HG02981 (cell line): ENCODE data around the gene GRB7.
"Not testable (repeated sequence)": the region's sequence is repeated elsewhere in the genome, so short reads cannot be mapped to it uniquely, and the experiment has no call there.

Source experiments
- ATAC-seq: cut with Tn5 transposase; IDR thresholded peaks from one replicate; pipeline ENCODE4 v1.9.1; 2021; ENCODE audit warnings: mild to moderate bottlenecking, moderate library complexity; ENCODE audit not compliant: unreplicated experiment

Gene GRB7

DNA sequence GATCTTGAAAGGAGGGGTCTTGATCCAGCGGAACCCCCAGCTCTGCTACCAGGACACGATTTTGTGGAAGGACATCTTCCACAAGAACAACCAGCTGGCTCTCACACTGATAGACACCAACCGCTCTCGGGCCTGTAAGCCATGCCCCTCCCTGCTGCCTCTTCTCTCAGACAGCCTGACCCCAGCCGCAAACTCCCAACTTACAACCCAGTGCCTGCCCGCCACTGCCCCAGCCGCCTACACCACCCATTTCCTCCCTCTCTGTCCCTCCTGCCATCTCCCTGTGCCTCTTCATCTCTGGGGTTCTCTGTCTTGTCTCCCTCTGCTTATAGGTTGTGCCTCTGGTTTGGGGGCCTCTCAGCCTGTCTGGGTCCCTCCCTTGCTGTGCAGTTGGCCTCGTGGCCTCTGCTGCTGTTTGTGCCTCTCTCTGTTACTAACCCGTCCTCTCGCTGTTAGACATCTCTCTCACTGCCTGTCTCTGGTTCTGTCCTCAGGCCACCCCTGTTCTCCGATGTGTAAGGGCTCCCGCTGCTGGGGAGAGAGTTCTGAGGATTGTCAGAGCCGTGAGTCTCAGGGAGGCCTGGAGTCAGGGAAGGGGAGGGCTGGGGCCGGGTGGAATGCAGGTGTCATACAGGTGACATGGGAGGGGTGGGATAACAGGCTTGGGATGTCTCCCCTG, 28.3 kb upstream of the GRB7 start:
- no peak for ATAC-seq

DNA sequence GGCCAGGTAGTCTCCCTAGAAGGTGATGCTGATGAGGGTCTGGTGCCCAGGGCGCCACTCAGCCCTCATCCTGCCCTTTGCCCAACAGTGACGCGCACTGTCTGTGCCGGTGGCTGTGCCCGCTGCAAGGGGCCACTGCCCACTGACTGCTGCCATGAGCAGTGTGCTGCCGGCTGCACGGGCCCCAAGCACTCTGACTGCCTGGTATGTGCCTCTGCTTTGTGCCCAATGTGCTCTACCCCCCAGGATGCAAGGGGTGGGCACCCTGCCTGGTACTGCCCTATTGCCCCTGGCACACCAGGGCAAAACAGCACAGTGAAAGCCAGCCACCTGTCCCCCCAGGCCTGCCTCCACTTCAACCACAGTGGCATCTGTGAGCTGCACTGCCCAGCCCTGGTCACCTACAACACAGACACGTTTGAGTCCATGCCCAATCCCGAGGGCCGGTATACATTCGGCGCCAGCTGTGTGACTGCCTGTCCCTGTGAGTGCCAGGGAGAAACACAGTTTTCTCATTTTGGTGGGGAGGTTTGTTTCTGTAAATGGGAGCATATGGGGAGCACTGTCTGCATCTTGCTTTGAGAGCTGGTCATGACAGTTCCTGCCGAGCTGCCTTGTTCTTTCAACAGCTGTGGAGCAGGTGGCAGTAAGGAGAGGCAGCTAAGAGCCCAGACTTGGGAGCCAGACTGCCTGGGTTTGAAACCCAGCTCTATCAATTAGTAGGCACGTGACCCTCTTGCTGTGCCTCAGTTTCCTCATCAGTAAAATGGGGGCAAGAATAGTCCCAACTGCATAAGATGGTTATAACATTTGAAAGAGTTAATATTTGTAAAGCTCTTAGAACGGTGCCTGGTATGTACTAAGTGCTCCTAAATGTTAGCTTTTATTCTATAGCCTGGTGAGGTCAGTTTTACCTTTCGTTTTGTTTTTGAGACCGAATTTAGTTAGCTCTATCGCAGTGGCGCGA, 27.5 kb upstream of the GRB7 start:
- ATAC-seq: no peak

DNA sequence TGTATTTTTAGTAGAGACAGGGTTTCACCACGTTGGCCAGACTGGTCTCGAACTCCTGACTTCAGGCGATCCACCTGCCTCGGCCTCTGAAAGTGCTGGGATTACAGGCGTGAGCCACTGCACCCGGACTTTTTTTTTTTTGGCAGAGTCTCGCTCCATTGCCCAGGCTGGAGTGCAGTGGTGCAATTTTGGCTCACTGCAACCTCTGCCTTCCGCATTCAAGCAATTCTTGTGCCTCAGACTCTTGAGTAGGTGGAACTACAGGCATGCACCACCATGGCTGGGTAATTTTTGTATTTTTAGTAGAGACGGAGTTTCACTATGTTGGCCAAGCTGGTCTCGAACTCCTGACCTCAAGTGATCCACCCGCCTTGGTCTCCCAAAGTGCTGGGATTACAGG, 26.7 kb upstream of the GRB7 start:
- not testable (repeated sequence) for ATAC-seq

DNA sequence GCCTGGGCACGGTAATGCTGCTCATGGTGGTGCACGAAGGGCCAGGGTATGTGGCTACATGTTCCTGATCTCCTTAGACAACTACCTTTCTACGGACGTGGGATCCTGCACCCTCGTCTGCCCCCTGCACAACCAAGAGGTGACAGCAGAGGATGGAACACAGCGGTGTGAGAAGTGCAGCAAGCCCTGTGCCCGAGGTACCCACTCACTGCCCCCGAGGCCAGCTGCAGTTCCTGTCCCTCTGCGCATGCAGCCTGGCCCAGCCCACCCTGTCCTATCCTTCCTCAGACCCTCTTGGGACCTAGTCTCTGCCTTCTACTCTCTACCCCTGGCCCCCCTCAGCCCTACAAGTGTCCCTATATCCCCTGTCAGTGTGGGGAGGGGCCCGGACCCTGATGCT, 25.9 kb upstream of the GRB7 start:
- ATAC-seq: no peak

DNA sequence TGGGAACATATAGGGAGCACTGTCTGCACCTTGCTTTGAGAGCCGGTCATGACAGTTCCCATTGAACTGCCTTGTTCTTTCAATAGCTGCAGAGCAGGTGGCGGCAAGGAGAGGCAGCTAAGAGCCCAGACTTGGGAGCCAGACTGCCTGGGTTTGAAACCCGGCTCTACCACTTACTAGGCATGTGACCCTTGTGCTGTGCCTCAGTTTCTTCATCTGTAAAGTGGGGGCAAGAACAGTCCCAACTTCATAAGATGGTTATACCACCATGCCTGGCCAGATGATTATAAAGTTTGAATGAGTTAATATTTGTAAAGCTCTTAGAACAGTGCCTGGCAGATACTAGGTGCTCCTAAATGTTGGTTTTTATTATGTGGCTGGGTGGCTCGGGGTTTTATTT, 23.5 kb upstream of the GRB7 start:
- ATAC-seq: no peak

DNA sequence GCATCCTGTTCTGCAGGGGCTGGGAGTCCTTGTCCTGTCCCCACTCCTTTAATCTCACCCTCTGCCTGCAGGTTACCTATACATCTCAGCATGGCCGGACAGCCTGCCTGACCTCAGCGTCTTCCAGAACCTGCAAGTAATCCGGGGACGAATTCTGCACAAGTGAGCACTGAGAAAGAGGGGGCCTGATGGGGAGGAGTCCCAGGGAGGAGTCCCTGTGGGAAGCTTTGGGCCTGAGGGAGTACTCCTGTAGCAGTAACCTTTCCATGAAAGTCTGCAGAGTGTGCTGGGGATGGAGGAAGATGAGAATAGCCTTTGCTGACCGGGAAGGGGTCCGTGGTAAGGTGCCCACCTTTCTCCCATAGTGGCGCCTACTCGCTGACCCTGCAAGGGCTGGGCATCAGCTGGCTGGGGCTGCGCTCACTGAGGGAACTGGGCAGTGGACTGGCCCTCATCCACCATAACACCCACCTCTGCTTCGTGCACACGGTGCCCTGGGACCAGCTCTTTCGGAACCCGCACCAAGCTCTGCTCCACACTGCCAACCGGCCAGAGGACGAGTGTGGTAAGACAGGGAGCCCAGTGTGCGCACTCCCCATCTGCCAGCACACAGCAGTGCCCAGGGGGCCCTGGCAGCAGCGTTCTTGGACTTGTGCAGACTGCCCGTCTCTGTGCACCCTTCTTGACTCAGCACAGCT, 22.2 kb upstream of the GRB7 start:
- ATAC-seq: no peak

DNA sequence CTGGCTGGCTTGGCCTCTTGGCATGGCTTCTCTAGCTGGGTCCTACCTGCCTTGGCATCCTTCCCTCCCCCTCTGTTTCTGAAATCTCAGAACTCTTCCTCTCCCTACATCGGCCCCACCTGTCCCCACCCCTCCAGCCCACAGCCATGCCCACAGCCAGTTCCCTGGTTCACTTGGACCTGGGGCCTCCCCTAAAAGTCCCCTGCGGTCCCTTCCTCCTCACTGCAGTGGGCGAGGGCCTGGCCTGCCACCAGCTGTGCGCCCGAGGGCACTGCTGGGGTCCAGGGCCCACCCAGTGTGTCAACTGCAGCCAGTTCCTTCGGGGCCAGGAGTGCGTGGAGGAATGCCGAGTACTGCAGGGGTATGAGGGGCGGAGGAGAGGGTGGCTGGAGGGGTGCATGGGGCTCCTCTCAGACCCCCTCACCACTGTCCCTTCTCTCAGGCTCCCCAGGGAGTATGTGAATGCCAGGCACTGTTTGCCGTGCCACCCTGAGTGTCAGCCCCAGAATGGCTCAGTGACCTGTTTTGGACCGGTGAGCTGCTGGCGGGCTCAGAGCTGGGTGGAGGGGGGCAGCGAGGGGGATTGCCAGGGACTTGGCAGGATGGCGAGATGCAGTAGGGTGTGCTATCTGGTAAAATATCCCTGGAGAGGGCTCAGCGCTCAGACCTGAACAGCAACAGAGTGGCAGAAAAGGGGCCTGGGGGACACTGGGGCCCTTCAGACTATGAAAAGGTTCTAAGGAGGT, 21.5 kb upstream of the GRB7 start:
- no peak for ATAC-seq

DNA sequence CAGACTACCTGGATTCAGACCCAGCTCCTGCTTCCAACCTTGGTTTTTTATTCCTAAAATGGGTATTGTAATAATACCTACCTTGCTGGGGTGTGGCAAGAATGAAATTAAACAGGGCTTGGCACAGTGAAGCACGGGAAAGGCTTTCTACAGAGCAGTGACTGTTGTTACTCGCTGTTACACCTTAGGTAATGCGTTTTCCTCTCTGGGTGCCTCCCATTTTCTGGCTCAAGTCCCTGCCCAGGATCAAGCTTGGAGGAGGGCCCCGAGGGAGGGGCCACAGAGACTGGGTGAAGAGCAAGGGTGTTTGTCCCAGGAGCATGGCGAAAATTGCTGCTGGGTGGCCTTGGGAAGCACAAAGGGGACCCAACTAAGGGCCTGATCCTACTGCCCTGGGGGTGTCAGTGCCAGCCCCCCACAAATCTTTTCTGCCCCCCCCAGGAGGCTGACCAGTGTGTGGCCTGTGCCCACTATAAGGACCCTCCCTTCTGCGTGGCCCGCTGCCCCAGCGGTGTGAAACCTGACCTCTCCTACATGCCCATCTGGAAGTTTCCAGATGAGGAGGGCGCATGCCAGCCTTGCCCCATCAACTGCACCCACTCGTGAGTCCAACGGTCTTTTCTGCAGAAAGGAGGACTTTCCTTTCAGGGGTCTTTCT, 20.7 kb upstream of the GRB7 start:
- no peak for ATAC-seq

DNA sequence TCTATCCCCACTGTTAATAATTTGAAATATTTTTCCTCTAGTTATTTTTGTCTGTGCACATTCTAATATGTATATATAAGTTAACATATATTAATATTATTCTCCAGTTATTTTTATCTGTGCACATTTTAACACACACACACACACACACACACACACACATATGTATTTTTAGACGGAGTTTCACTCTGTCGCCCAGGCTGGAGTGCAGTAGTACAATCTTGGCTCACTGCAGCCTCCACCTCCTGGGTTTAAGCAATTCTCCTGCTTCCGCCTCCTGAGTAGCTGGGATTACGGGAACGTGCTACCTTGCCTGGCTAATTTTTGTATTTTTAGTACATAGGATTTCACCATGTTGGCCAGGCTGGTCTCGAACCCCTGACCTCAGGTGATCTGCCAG, 20.1 kb upstream of the GRB7 start:
- no peak for ATAC-seq

DNA sequence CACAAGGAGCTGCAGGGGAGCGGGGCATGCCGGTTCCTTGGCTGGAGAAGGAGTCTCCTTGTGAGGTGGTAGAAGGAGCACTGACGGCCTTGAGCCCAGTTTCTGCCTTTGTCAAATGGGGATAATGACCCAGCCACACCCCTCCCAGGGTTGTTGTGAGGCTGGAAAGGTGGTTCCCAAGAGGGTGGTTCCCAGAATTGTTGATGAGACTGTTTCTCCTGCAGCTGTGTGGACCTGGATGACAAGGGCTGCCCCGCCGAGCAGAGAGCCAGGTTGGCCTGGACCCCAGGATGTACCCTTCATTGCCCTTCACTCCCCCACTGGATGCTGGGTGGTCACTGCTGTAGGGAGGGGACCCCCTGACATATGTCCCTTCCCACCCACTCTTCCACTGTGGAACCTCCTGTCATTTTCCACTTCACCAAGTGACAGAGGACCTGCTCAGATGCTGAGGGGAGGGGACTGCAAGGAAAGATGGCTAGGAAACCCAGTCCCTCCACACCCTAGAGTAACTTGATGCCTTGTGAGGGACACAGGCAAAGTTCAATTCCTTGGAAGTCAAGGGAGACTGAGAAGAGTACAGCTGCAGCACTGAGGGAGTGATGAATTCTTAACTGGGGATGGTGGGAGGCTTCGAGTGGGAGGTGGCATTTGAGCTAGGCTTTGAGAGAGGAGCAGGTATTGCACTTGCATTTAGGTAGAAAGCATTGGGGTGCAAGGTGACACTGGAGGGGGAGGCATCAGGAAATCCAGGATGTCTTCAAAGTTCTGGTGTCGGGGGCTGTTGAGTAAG, 18.0 kb upstream of the GRB7 start:
- ATAC-seq: no peak

DNA sequence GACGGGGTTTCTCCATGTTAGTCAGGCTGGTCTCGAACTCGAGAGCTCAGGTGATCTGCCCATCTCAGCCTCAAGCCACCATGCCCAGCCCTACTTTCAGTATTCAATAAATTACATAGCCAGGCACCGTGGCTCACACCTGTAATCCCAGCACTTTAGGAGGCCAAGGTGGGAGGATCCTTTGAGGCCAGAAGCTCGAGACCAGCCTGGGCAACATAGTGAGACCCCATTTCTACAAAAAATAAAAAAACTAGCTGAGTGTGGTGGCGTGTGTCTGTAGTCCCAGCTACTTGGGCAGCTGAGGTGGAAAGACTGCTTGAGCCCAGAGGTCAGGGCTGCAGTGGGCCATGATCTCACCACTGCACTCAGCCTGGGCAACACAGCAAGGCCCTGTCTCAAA, 15.6 kb upstream of the GRB7 start:
- ATAC-seq: no peak

DNA sequence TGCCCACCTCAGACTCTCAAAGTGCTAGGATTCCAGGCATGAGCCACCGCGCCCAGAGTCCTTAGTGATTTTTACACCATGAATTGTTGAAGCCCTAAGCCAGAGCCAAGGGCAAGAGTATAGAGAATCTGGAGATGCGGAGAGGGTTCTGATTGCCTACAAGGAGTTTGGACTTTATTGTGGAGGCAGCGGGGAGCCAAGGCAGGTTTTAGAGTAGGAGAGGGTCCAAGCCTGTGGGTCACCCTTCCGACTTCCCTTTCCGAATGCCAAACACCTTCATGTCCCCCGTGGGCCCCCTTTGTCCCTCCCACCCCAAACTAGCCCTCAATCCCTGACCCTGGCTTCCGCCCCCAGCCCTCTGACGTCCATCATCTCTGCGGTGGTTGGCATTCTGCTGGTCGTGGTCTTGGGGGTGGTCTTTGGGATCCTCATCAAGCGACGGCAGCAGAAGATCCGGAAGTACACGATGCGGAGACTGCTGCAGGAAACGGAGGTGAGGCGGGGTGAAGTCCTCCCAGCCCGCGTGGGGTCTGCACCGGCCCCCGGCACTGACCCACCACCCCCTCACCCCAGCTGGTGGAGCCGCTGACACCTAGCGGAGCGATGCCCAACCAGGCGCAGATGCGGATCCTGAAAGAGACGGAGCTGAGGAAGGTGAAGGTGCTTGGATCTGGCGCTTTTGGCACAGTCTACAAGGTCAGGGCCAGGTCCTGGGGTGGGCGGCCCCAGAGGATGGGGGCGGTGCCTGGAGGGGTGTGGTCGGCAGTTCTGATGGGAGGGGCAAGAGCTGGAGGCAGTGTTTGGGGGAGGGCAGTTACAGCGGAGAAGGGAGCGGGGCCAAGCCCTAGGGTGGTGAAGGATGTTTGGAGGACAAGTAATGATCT, 14.5 kb upstream of the GRB7 start:
- ATAC-seq: no peak

DNA sequence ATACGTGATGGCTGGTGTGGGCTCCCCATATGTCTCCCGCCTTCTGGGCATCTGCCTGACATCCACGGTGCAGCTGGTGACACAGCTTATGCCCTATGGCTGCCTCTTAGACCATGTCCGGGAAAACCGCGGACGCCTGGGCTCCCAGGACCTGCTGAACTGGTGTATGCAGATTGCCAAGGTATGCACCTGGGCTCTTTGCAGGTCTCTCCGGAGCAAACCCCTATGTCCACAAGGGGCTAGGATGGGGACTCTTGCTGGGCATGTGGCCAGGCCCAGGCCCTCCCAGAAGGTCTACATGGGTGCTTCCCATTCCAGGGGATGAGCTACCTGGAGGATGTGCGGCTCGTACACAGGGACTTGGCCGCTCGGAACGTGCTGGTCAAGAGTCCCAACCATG, 13.0 kb upstream of the GRB7 start:
- no peak for ATAC-seq

DNA sequence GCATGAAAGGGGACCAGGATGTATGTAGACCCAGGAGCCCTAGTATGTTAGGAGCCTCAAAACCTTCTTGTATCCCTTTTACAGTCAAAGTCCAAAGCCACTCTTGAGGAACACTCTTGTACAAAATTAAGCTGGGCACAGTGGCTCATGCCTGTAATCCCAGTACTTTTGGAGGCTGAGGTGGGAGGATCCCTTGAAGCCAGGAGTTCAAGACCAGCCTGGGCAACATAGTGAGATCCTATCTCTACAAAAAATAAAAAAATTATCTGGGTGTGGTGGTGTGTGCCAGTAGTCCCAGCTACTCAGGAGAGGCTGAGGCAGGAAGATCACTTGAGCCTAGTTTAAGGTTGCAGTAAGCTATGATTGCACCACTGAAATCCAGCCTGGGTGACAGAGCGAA, 11.8 kb upstream of the GRB7 start:
- not testable (repeated sequence) for ATAC-seq

DNA sequence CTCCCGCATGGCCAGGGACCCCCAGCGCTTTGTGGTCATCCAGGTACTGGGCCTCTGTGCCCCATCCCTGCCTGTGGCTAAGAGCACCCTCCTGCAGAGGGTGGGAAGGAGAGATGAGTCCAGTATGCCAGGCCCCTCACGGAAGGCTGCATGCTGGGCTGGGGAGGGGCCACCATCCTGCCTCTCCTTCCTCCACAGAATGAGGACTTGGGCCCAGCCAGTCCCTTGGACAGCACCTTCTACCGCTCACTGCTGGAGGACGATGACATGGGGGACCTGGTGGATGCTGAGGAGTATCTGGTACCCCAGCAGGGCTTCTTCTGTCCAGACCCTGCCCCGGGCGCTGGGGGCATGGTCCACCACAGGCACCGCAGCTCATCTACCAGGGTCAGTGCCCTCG, 11.1 kb upstream of the GRB7 start:
- no peak for ATAC-seq

DNA sequence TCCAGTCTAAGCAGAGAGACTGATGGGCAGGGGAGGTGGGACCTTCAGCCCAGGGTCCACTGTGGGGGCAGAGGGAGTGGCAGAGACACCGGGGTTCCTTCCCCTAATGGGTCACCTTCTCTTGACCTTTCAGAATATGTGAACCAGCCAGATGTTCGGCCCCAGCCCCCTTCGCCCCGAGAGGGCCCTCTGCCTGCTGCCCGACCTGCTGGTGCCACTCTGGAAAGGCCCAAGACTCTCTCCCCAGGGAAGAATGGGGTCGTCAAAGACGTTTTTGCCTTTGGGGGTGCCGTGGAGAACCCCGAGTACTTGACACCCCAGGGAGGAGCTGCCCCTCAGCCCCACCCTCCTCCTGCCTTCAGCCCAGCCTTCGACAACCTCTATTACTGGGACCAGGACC, 10.2 kb upstream of the GRB7 start:
- no peak for ATAC-seq

DNA sequence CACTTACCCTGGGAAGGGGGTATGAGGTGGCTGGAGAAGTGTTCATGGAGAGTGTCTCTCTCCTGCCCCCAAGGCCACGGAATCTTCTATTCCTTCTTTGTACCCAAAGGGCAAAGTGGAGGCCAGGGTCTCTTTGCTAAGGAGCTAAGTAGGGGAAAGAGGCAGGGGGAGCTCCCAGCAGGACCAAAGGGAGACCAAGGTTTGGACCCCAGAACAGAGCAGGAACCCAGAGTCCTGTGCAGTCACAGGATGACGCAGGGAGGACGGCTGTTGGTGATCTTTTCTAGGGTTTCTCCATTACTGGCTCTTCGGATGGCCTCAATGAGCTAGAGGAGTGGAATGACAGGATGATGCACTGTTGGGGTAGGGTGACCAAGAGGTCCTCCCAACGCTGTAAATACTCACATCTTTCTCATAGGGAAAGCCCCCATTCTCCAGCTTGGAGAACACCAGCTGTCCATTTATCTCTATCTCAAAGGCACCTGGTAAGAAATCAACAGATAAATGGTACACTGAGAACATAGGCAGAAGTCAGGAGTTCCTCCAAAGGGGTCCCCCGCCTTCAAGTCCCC, 8.4 kb upstream of the GRB7 start:
- no peak for ATAC-seq
